Transverse colon (tissue), 4 donors: ENCODE data around the gene GSKIP.

Source experiments
- CTCF ChIP-seq, 5 experiments: fragments of 200-600 bp in 3 of 5; fragments of 450-650 bp in 2 of 5; sonication (generic) in 3 of 5; IDR thresholded peaks; 1 replicate in 2 of 5; 2 replicates in 3 of 5; pipeline ENCODE4 v1.5.1; 2016 to 2017; ENCODE audit warnings: antibody characterized with exemption in 5 of 5, inconsistent platforms in 3 of 5, mild to moderate bottlenecking in 2 of 5, moderate library complexity in 1 of 5
- EP300 ChIP-seq: sonication (generic); formaldehyde crosslinking; IDR thresholded peaks from one replicate; pipeline ENCODE4 v1.6.1; 2017; ENCODE audit warnings: antibody characterized with exemption, low read depth
- POLR2A ChIP-seq: fragments of 450-650 bp; IDR thresholded peaks from one replicate; pipeline ENCODE4 v1.6.1; 2016; ENCODE audit warnings: antibody characterized with exemption, mild to moderate bottlenecking, moderate library complexity
- POLR2AphosphoS5 ChIP-seq, 3 donors: sonication (generic); formaldehyde crosslinking; IDR thresholded peaks; one replicate each; pipeline ENCODE4 v1.6.1; 2016; ENCODE audit warnings: antibody characterized with exemption in 3 of 3

- no peak for TF ChIP-seq POLR2A
- no peak for TF ChIP-seq POLR2AphosphoS5 (IDR thresholded peaks at IDR 0.05)
- no peak for TF ChIP-seq CTCF (IDR thresholded peaks at IDR 0.05)
- no peak for TF ChIP-seq EP300
Measured at GRCh38 chr14:96345669-96346068, 17.7 kb upstream of the GSKIP start.
